Ascending aorta (tissue), 2 donors: Measurements from ENCODE around the gene ITGA11. TPM values are rescaled to one million over a fixed set of nuclear protein-coding genes. Genes with fewer than 3 reads are reported as not detected.
"Not testable (repeated sequence)": the region's sequence is repeated elsewhere in the genome, so short reads cannot be mapped to it uniquely, and the experiment has no call there.

Experiments used
- DNase-seq, 2 donors: peaks; one replicate each; pipeline ENCODE4 v3.0.0-alpha.2; 2019; ENCODE audit warnings: low spot score in 2 of 2
- H3K27ac ChIP-seq, 2 donors: fragments of 200-600 bp; sonication (generic); one replicate each; pipeline ENCODE4 v1.5.1; 2016 to 2017; ENCODE audit warnings: mild to moderate bottlenecking in 1 of 2
- H3K27me3 ChIP-seq: fragments of 200-600 bp; sonication (generic); one replicate; pipeline ENCODE4 v1.5.1; 2017
- H3K36me3 ChIP-seq, 2 donors: fragments of 200-600 bp; sonication (generic); one replicate each; pipeline ENCODE4 v1.5.1; 2016
- H3K4me1 ChIP-seq, 2 donors: fragments of 200-600 bp; sonication (generic); one replicate each; pipeline ENCODE4 v1.5.1; 2016 to 2017; ENCODE audit warnings: mild to moderate bottlenecking in 1 of 2
- H3K4me3 ChIP-seq, 2 donors: fragments of 200-600 bp; sonication (generic); one replicate each; pipeline ENCODE4 v1.5.1; 2016 to 2017; ENCODE audit warnings: mild to moderate bottlenecking in 1 of 2
- H3K9me3 ChIP-seq, 2 donors: fragments of 200-600 bp; sonication (generic); one replicate each; pipeline ENCODE4 v1.5.1; 2016
- intact Hi-C: fragments of 100-400 bp; cut with DNase I; formaldehyde crosslinking; loops from one replicate; pipeline ENCODE4 v1.15.1; 2023
- total RNA-seq: library from RNA; depleted of rRNA; stranded (reverse); fragments of >200 nt; gene quantifications from one replicate; pipeline ENCODE4 v1.1.0, GENCODE V29; 2016
- TF ChIP-seq, protein P1 (sequence below), 3 experiments: fragments of 200-600 bp in 2 of 3; fragments of 450-650 bp in 1 of 3; sonication (generic) in 2 of 3; IDR thresholded peaks; one replicate each; pipeline ENCODE4 v1.5.1; 2016 to 2019; ENCODE audit warnings: antibody characterized with exemption in 3 of 3, mild to moderate bottlenecking in 1 of 3, moderate library complexity in 1 of 3

Gene ITGA11
- total RNA-seq, 1 donor from 2014 or later, result 136 TPM

DNA sequence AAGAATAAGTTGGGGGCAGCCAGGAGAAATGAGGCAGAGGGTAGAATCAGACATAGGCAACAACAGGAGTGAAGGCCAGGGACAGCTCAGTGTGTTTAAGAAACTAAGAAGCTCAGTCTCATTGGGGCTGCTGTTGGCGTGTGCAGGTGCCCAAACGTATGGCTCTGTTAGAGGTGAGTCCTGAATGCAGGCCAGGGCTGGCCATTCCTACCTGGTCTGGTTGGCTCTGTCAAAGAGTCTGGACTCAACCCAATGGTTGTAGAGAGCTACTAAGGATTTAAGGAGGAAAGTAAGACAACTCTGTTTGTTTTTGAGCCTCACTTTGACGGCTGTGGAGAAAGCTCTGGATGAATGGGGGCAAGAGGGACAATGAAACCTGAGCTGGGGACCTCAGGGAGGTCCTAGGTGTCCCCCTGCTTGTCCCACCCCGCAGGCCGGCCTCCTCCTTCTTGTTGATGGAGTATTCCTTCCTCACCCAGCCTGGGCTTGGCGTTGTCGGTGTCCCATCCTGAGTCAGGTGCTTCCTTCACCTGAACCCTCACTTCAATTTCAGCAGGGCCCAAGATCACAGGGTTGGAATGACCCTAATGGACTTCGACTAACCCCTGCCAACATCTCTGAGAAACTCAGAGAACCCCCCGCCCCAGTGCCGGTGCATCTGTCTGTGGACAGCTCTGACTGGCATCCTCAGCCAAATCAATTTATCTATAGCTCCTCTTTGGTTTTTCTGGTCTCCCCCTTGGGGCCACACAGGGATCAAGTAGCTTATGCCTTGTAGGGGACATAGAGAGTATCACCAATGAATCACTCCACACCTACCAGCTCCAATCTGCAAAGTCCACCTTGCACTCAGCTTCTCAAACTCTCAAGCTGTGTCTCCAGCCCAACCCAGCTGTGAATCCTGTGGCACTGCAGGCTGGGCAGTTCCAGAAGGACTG, 8.3 kb downstream of the ITGA11 start:
- intact Hi-C loops, result loop anchor here (5.0 kb wide), 2 partner anchors 41 to 56 kb away; no protein-coding TSS in a partner anchor

DNA sequence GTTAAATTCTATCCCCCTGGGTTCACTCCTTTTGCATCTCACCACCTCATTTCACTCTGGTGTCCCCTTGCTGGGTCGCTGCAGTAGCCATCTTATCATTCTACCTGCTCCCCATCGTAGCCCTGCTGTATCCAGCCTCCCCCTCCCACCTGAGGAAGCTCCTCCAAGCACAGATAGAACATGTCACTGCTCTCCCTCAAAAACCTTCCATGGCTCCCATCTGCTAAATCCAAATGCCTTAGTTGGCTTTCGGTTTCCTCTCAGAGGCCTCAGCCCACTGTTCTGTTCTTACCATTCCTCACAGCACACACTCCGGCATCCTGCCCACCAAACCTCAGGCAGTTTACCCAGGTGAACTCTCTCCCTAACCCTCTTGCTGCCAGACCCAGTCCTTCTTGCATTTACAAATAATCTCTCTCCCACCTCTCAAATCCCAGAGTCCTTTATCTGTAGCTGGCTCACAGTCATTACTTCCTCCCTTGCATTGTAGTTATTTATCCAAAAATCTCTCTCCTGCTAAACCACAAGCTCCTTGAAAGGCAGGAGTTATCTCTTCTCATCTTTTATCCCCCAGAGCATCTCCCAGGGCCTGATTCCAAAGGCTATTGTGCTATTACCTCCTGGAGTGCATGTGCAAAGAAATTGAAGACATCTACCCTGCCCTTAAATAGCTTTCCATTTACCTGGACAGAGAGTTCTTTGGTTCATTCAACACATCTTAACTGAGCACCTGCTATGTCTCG, 9.4 kb downstream of the ITGA11 start:
- Histone ChIP-seq H3K27ac (peak overlapping the region; percentile 68 to 70), H3K4me1 (peaks cover 10 to 48% of the 10 kb centered on the region in 2 donors)
- intact Hi-C loops, result loop anchor here (5.0 kb wide), 2 partner anchors 40 to 55 kb away; no protein-coding TSS in a partner anchor
- not testable (repeated sequence) for H3K4me3 ChIP-seq, DNase-seq, H3K36me3 ChIP-seq, H3K27me3 ChIP-seq, H3K9me3 ChIP-seq

More for the DNA sequence above, 8.3 kb downstream of the ITGA11 start:
- H3K36me3 ChIP-seq, result no peaks in the 10 kb centered on the region
- H3K4me1 ChIP-seq, result peaks cover 14 to 48% of the 10 kb centered on the region in 2 donors
- H3K9me3 ChIP-seq, result no peaks in the 10 kb centered on the region
- peak overlapping the region; percentile 54 to 63 for H3K27ac ChIP-seq
- H3K27me3 ChIP-seq, result no peaks in the 10 kb centered on the region
- peak in 1 of 2 donors; percentile 43 for DNase-seq
- TF ChIP-seq, protein P1, sequence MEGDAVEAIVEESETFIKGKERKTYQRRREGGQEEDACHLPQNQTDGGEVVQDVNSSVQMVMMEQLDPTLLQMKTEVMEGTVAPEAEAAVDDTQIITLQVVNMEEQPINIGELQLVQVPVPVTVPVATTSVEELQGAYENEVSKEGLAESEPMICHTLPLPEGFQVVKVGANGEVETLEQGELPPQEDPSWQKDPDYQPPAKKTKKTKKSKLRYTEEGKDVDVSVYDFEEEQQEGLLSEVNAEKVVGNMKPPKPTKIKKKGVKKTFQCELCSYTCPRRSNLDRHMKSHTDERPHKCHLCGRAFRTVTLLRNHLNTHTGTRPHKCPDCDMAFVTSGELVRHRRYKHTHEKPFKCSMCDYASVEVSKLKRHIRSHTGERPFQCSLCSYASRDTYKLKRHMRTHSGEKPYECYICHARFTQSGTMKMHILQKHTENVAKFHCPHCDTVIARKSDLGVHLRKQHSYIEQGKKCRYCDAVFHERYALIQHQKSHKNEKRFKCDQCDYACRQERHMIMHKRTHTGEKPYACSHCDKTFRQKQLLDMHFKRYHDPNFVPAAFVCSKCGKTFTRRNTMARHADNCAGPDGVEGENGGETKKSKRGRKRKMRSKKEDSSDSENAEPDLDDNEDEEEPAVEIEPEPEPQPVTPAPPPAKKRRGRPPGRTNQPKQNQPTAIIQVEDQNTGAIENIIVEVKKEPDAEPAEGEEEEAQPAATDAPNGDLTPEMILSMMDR (IDR thresholded peaks at IDR 0.05), result no peak
- H3K4me3 ChIP-seq, result no peak overlapping the region

DNA sequence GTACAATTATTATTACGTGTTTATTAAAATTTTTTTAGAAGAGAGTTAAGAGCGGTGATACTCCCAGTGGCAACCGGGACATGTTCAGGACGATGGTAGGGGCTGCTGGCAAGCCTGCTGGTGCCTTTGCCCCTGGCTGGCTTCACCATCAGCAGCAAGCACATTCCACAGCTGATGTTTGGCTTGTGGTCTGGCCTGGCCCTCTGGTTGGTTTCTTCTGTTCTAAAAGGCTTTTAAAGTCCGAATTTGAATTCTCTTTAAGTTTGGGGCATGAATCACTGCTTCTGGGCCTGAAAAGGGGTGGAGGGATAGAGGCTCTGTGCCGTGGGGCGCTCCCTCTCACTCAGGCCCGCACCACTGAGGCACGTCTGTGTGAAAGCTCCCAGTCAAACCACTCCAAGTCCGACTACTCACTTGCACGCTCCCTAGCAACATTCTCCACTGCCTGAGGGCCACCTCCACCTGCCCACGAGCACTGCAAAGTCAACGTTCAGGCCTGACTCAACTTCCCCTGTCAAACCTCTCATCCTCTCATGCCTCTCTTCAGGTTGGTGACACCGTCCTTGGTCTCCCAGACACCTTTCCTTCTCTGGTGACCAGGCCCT, 10.1 kb downstream of the ITGA11 start:
- no peaks in the 10 kb centered on the region for H3K27me3 ChIP-seq
- TF ChIP-seq, protein P1 (IDR thresholded peaks at IDR 0.05), result no peak
- peak in 1 of 2 donors; percentile 69 for DNase-seq
- H3K4me1 ChIP-seq, result peaks cover 10 to 49% of the 10 kb centered on the region in 2 donors
- intact Hi-C loops, result loop anchor here (5.0 kb wide), 2 partner anchors 40 to 55 kb away; no protein-coding TSS in a partner anchor
- no peak overlapping the region for H3K4me3 ChIP-seq
- H3K27ac ChIP-seq, result peak overlapping the region; percentile 68 to 70
- H3K36me3 ChIP-seq, result no peaks in the 10 kb centered on the region
- no peaks in the 10 kb centered on the region for H3K9me3 ChIP-seq

DNA sequence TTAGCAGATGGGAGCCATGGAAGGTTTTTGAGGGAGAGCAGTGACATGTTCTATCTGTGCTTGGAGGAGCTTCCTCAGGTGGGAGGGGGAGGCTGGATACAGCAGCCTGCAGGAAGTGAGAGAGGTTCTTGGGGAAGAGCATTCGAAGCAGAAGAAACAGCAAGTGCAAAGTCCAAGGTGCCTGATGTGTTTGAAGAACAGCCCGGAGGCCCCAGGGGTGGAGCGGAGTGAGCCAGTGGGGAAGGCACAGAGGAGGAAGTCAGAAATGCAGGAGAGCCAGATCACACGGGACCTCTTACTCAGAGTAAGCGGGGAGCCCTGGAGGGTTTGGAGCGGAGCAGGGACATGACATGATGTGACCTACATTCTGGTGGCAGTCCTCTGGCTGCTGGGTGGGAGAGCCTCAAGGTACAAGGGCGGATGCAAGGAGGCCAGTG, 10.8 kb downstream of the ITGA11 start:
- intact Hi-C loops, result loop anchor here (5.0 kb wide), 2 partner anchors 39 to 54 kb away; no protein-coding TSS in a partner anchor
- peaks cover 10 to 46% of the 10 kb centered on the region in 2 donors for H3K4me1 ChIP-seq
- H3K36me3 ChIP-seq, result no peaks in the 10 kb centered on the region
- TF ChIP-seq, protein P1 (IDR thresholded peaks at IDR 0.05), result no peak
- no peaks in the 10 kb centered on the region for H3K9me3 ChIP-seq
- peak in 1 of 2 donors; percentile 63 for DNase-seq
- no peak overlapping the region for H3K4me3 ChIP-seq
- peak overlapping the region; percentile 68 to 70 for H3K27ac ChIP-seq
- no peaks in the 10 kb centered on the region for H3K27me3 ChIP-seq

DNA sequence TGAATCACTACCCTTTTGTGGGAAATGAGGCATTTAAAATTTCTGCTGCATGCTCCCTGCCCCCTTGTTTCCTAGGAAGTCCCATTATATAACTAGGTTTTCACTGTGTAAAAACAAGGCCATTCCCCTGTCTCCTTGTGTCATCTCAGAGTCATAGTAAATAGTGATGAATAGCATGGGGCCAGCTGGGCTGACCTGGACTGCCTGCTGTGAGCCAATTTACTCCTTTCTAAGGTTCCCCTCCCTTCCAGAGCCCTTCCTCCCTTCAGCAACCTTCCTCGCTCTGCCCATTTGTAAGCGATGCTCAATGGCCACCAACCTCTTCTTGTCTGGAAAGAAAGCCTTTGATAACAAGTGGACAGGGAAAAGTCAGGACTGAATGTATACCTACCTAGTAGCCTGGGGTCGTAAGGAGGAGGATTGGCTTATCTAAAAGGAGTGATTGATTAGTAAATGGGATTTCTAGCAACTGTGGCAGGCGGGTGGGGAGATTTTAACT, 11.7 kb downstream of the ITGA11 start:
- TF ChIP-seq, protein P1 (IDR thresholded peaks at IDR 0.05), result no peak
- H3K4me1 ChIP-seq, result peaks cover 10 to 38% of the 10 kb centered on the region in 2 donors
- H3K9me3 ChIP-seq, result no peaks in the 10 kb centered on the region
- H3K4me3 ChIP-seq, result no peak overlapping the region
- peak in 1 of 2 donors; percentile 12 for DNase-seq
- H3K27ac ChIP-seq, result peak overlapping the region; percentile 62 to 68
- no peaks in the 10 kb centered on the region for H3K27me3 ChIP-seq
- intact Hi-C loops, result loop anchor here (5.0 kb wide), 2 partner anchors 38 to 53 kb away; no protein-coding TSS in a partner anchor
- H3K36me3 ChIP-seq, result no peaks in the 10 kb centered on the region
